Adipose tissue (tissue), 3 donors: ENCODE data around the gene CEBPE. TPM values are rescaled to one million over a fixed set of nuclear protein-coding genes. Genes with fewer than 3 reads are reported as not detected.

Source experiments
- H3K27ac ChIP-seq: one replicate; pipeline ENCODE4 v1.5.1; 2013; ENCODE audit warnings: low read depth, low read length
- WGBS, 3 donors: extraction: QIAGEN DNeasy Blood & Tissue Kit; methylation state at CpG; one replicate each; pipeline ENCODE4 v1.1.7; 2013; 5-methylcytosine and 5-hydroxymethylcytosine counted together
- polyA plus RNA-seq, 3 donors: library from polyadenylated mRNA; stranded (reverse); fragments of 200-250 nt; gene quantifications; one replicate each; pipeline ENCODE4 v1.2.3, GENCODE V29; 2013
- donor health status: healthy with polysubstance abuse.
- donor health status: Bipolar disorder and iron deficiency.
- donor health status: healthy.

Gene CEBPE
- polyA plus RNA-seq, 3 donors, result 0.15 to 2.8 TPM; not detected in 1

DNA sequence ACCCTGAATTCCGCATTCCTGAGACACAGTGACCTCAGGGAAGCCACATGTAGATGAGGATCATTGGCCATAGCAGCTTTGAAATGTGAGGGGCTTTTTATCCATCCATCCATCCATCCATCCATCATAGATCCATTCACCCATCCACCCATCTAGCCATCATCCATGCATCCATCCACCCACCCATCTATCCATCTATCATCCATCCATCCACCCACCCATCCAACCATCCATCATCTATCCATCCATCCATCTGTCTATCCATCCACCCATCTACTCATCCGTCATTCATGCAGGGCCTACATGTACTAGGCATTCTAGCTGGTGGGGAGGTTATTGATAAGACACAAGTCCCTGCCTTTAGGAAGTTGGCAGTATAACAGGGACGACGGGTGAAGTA, 27.9 kb upstream of the CEBPE start:
- no peak overlapping the region for H3K27ac ChIP-seq

DNA sequence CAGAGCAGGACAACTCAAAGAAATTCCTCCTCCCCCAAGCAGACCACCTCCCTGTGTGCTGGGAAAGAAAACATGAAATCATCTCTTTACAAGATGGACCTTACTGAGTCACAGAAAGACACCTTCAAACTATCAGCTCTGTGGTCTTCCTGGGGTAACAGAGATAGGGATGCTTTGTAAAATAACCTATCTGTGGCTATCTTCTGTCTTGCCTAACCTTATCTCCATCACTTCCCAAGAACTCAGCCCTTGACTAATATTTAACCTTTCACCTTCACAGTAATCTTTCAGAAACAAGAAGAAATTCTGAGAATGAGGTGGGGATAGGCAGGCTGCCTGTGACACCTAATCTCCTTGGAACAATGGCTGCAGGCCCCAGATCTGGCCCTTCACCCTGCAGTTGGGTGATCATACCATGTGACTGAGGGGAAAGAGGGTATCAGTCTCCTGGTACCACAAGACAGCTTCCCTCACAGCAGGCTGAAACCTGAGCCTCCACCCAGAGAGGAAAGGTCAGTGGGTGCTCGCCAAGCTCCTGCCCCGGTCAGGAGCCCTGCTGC, 27.4 kb upstream of the CEBPE start:
- WGBS, 3 donors, result 80 to 85% (median 82%) methylated on average over 2 of the region's 2 CpGs
- no peak overlapping the region for H3K27ac ChIP-seq

More for the DNA sequence above, 27.9 kb upstream of the CEBPE start:
- 91 to 97% (median 97%) methylated on average over 4 of the region's 4 CpGs for WGBS, 3 donors

DNA sequence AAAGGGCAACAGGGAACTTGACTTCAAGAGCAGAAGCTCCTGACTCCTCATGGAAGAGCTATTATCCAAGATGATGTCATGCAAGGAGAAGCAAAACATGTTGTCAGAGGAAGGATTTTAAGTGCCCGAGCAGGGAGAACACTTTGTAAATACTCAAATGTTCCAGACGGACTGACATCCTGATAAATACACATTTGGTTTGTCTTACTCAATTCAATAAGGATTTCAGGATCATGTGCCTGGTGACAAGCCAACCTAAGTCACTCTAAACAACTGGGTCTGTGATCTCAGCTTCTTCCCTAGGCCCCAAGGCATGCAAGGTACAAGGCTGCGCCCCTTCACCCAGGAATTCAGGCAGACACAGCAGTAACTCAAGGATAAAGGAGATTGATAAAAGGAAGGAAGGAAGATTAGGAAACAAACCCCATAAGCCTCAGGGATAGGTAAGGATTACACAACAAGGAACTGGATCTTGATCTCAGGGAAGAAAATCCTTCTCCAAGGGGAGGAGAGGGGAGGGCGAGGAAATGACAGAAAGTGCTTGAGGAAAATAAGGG, 26.8 kb upstream of the CEBPE start:
- WGBS, 3 donors, result 62 to 64% (median 64%) methylated on average over 4 of the region's 4 CpGs

DNA sequence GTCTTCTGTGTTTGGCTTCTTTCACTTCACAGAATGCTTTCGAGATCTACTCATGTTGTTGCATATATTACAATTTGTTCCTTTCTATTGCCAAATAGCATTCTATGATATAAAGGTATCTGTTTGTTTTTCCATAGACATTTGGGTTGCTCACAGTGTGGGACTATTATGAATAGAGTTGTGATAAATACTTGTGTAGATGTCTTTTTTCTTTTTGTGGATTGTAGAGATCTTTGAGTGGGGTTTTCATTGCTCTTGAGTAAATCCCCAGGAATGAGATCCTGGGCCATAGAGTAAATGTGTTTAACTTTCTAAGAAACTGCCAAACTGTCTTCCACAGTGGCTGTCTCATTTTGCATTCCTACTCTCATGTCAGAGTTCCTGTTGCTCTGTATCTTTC, 24.9 kb upstream of the CEBPE start:
- WGBS, 3 donors, result 79 to 93% (median 90%) methylated on average over 1 of the region's 1 CpG
- H3K27ac ChIP-seq, result no peak overlapping the region

More for the DNA sequence above, 26.8 kb upstream of the CEBPE start:
- no peak overlapping the region for H3K27ac ChIP-seq

DNA sequence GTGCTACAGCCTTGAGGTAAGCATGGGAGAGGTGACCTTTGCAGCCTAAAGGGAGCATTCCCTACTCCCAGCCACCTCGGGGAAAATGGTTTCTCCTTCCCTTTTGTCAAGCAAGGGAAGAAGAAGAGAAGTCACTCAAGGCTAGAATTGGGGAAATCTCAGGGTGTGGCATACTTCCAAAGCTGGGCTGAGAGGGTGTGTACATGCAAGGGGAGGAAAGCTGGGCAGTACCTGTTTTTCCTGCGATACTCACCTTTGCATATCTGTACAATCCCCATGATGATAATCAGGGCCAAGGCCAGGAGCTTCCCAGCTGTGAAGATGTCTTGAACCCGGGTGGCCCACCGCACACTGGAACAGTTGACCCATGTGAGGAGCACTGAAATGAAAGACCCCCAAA, 23.8 kb upstream of the CEBPE start:
- H3K27ac ChIP-seq, result no peak overlapping the region

DNA sequence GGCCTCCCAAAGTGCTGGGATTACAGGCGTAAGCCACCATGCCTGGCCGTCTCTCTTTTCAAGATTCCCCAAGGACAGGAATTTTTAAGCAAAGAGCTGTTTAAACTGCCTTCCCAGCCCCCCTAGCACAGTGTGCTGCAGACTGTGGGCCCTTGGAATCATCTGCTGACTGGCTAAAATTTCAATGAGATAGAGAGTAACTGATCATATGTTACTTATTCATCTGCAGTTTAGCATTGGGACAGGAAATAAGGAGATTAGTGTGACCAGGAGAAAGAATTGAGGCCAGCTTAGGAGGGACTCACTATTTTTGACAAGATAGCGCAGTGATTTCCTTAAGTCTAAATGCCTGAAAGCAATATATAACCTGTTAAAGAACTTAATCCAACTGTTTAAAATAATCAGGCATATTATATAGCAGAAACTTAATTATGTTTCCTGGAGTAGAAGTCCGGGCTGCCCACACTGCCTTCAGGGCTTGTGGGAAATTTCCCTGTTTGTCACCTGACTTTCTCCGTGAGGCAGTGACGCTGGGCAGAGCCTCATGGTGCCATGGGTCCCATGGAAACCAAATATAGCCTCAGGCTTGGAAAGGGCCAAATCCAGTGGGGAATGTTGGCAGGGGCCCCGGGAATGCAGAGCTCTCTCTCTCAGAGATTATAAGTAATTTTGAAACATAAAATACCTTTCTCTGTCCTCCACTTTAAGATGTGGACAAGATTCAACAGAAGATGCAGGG, 22.8 kb upstream of the CEBPE start:
- 58 to 76% (median 65%) methylated on average over 7 of the region's 7 CpGs for WGBS, 3 donors
- H3K27ac ChIP-seq, result no peak overlapping the region

More for the DNA sequence above, 23.8 kb upstream of the CEBPE start:
- 82 to 87% (median 86%) methylated on average over 4 of the region's 4 CpGs for WGBS, 3 donors

DNA sequence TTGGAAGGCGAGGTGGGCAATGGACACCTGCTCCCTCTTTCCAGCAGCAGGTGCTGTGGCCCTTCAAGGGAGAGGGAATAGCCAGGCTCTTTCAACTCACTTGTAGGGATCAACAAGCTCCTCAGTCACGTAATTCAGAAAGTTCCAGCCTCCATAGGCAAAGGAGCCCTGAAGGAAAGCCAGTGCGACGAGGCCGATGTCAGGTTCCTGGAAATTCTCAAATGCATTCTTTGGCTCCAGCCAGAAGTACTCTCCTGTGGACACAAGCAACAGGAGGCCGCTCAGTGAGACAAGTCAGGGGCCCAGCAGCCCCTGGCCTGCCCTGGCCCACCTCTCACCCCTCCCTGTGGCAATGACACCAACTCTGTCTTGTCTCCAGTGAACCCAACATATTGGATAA, 21.3 kb upstream of the CEBPE start:
- H3K27ac ChIP-seq, result no peak overlapping the region
- 85 to 94% (median 87%) methylated on average over 6 of the region's 6 CpGs for WGBS, 3 donors

DNA sequence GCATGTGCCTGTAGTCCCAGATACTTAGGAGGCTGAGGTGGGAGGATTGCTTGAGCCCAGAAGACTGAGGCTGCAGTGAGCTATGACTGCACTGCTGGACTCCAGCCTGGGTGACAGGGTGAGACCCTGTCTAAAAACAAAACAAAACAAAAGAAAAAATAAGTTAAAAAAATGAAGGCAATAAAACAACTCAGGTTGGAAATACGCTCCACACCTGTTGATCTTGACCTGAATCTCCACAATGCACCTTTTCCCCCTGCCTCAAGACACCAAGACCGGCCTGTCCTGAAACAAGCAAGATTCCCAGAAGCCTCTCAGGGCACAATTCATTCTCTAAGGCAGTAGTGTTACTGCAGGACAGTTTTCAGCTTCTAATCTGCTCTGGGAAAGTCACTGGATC, 20.8 kb upstream of the CEBPE start:
- H3K27ac ChIP-seq, result no peak overlapping the region
- 93 to 96% (median 94%) methylated on average over 2 of the region's 2 CpGs for WGBS, 3 donors

DNA sequence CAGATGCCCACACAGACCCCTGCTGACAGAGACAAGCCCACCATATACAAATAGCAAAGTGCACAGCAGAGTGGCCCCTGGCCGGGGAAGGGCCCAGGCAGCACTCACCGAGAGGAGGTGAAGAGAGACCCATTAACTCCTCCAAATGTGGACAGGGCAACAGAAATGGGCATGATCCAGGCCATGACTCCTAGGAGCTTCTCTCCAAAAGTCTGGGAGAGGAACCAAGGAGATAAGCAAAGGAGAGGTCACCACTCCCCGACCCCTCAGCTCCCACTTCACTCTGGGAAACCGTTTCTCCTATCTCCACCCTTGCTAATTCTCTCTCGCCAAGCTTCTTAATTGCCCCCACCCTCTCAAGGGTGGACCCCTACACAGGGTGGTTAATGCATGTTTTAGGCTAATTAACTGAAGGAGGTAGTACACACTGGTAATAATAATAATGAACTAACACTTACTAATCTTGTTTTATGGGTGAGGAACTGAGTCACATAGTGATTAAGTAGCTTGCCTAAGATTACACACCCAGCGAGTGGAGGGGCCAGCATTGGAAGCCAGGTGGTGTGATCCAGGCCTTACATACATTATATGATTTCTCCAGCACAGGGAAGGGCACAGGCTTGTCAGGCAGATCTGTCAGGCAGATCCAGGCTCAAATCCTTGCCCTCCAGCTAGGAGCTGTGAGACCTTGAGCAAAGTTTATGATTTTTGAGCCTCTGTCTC, 18.9 kb upstream of the CEBPE start:
- WGBS, 3 donors, result 81 to 90% (median 81%) methylated on average over 6 of the region's 6 CpGs
- no peak overlapping the region for H3K27ac ChIP-seq

DNA sequence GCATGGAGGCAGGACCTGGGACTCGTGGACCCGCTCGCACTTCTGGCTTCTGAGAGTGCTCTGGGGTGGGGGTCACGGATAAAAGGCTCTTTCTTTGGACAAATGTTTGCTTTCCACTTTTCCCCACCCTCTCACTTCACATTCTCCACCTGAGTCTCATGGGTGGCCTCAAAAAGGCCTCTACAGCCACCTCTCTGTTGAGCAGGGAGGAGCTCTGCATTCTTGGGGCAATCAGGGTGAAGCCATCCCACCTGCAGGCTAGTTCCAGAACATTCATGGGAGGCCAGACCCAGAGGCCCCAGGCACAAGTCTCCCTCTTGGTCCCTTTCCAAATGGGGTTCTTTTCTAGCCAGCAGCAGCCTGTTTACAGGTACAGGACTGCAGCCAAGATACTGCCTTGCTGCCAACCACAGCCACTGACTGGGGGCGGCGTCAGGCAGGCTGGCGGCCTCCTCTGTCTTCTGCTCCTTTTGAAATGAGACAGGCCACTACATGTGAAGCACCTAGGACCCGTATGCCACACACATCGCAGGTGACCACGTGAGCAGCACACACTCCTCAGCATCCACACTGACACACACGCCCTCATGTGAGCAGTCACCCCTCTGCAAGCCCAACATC, 18.2 kb upstream of the CEBPE start:
- 82 to 92% (median 84%) methylated on average over 11 of the region's 11 CpGs for WGBS, 3 donors

DNA sequence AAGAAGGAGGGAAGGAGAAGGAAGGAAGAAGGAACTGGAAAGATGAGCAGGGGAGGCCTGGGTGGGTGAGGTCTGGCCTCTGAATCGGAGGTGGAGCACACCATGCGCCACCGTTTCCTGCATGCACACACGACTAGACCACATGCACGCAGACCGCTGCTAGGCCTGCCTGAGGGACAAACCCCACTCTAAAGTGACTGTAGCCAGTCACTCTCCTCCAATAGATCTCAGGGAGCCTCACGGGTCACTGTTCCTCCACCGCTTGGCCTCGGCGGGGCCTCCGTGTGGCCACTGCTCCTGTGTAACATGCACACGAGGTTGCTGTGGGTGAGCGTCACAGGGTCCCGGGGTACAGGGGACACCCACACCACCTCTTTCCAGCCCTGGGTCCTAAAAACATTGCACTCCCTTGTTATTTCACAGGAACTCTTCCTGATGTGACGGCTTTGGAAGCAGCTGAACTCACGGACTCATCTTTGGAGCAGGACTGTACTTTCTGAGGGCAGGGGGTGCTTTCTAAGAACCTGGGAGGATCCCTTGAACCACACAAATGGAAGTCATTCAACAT, 17.6 kb upstream of the CEBPE start:
- no peak overlapping the region for H3K27ac ChIP-seq
- WGBS, 3 donors, result 83 to 94% (median 85%) methylated on average over 16 of the region's 16 CpGs

More for the DNA sequence above, 18.2 kb upstream of the CEBPE start:
- no peak overlapping the region for H3K27ac ChIP-seq

DNA sequence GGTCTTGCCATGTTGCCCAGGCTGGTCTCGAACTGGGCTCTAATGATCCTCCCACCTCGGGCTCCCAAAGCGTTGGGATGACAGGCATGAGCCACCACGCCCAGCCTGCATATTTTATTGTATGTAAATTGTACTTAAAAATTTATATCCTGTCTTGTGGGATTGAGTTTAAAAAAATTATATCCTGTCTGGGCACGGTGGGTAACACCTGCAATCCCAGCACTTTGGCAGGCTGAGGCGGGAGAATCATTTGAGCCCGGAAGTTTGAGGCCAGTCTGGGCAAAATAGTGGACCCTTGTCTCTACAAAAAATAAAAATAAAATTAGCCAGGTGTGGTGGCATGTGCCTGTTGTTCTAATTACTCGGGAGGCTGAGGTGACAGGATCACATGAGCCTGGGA, 13.9 kb upstream of the CEBPE start:
- no peak overlapping the region for H3K27ac ChIP-seq
- WGBS, 3 donors, result 68 to 85% (median 74%) methylated on average over 8 of the region's 8 CpGs

DNA sequence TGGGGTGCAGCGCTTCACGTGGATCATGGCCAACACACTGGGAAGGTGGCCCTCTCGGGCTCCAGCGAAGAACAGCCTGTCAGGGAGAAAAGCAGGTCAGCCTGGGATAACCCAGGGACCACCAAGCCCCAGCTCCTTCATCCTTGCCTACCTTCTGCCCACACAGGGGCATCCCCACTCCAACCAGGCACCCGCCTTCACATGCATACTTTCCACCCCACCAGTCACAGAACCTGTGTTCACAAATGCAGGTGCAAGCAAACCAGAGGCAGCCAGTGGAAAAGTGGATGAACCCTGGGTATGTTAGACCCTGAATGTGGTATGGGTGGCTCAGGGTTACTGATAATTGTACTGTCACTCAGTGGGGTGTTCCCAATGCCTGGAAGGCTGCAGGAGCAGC, 12.4 kb upstream of the CEBPE start:
- no peak overlapping the region for H3K27ac ChIP-seq
- WGBS, 3 donors, result 81 to 94% (median 89%) methylated on average over 5 of the region's 5 CpGs

DNA sequence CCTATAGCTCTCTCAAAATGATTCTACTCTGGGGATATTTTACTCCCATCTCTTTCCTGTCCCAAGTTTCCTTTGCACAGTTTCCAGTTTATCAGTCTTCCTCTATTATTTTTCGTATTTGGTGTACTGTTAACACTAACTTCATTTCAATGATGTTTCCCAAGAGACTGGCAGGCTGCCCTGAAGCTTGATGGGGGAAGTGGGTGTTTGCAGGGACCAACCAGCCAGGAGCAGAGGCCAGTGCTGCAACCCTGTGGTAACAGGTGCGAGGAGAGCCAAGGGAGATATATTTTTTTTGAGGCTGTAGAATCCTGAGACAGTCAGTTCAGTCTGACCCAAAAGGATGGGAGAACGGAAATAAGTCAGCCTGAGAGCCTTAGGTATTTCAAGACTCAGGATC, 11.8 kb upstream of the CEBPE start:
- WGBS, 3 donors, result 34 to 80% (median 42%) methylated on average over 3 of the region's 3 CpGs
- H3K27ac ChIP-seq, result no peak overlapping the region

DNA sequence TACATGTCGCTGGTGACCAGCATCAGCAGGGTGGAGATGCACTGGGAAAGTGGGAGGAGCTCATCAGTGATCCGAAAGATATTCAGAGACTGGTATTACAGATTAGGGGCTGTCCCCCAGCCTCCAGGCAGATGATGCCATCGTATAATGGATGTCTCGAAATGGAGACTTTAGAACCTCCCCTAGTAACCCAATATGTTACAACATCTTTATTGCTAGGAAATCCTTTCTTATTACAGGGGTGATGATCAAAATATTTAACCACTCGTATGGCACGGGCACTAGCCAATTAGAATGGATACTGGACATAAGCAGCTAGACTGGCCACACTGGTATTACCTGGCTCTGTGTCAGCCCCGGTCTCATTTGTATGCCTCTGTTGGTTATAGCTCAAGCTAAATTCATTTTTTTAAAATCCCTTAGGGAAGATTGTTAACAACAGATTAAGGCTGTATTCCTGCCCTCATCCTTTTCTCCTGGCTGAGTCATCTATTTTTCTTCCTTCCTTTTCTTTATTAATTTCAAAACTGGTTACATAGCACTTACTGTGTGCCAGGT, 10.8 kb upstream of the CEBPE start:
- WGBS, 3 donors, result 84 to 91% (median 85%) methylated on average over 7 of the region's 7 CpGs
- H3K27ac ChIP-seq, result no peak overlapping the region

DNA sequence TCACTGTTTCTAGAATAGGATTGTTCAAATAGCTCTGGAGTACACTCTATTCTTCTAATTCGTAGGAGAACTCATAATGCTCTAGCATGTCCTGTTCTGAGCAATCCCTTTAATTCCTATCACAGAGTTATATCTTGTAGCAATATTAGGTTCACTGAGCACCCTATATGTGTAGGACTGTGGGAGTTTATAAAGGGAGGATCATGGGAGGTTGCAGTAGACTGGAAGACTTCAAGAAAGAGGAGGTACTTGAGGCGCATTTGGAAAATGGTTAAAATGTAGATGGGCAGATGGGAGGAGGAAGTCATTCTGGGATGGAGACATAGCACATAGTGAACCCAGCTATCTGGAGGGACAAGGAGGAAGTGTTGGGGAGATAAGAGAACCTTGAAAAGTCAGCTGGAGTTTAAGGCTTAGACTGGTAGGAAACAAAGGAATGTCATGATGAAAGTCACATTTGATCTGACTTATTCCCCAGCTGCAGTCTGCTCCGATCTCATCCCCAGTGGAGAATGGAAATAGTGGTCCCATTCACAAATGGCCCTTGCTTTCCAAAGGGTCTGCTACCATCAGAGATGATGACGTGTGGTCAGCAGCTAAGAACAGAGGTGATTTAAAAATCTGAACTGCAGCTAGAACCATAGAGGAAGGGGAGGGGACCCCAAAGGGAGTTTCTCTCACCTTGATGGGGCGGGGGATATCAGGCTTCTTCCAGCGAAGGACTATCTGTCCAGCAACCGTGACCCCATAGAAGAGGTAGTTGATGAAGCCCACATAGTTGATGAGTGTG, 10.1 kb upstream of the CEBPE start:
- 86 to 91% (median 88%) methylated on average over 7 of the region's 7 CpGs for WGBS, 3 donors
- H3K27ac ChIP-seq, result no peak overlapping the region

DNA sequence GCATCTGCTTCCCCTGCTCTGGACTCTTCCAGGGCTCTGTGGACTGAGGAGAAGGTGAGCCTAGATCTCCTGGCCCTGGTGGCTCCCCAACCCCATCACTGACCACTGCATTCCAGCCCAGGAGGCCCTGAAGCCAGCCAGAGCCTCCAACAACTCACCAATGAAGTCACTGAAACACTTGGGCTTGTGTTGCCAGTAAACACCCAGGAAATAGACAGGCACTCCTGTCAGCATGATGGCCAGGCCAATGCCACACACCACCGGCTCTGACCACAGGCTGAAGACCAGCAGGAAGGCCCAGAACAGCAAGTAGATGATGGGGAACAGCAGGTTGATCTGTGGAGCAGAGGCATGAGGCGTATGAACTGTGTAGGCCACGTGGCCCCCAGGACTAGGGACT, 8.8 kb upstream of the CEBPE start:
- no peak overlapping the region for H3K27ac ChIP-seq
- WGBS, 3 donors, result 91 to 96% (median 95%) methylated on average over 3 of the region's 3 CpGs
